ACHN (cell line): Measurements from ENCODE around the gene PUS1.

Experiments
- DNase-seq: peaks from one replicate; pipeline ENCODE4 v3.0.0-alpha.2; 2015
- in situ Hi-C: cut with HindIII; loops from 2 replicates; pipeline ENCODE4 v1.10.0; 2017; ENCODE audit warnings: low sequenced_read_pairs, low pct_ligation_motif_present, low pct_unique_long_range_greater_than_20kb

PUS1 gene

DNA sequence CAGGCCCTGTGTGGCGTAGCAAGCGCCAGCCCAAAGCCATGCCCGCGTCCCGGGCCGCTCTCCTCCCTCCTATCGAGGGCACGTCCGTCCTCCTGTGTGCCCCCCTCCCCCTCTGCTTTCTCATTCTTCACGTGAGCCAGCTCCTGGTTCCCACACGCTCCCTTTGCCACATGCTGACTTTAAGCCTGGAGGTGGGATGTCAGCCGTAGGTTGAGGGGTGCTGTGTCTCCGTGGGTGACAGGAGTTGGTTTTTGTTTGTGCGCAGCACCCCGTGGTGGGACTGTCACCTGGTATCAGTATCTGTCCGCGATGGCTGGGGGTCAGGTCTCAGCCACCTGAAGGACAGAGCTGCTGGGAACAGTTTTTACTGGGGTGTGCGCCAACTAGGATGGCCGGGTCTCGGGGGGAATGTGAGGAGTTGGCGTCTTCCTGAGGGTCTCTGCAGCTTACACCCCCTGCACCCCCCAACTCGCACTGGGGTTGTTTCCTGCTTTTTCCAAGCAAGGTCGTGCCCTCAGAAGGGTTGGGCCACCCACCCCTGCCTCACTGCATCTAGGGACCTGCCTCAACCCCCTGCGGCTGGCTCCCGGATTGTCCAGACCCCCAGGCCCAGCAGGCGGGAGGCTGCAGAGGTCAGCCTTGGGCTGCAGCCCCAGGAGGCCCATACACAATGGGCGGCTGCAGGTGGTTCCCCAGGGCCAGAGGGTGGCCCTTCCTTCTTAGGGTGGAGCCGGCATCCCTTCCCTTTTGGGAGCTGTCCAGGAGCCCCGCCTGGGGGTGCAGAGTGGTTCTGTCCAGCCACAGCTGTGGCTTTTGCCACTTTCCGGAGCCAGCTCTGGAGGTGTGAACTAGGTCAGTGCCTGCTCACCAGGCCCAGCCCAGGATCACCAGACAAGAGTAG, 27.4 kb upstream of the PUS1 start:
- in situ Hi-C loops: no loop called here
- no peak for DNase-seq

DNA sequence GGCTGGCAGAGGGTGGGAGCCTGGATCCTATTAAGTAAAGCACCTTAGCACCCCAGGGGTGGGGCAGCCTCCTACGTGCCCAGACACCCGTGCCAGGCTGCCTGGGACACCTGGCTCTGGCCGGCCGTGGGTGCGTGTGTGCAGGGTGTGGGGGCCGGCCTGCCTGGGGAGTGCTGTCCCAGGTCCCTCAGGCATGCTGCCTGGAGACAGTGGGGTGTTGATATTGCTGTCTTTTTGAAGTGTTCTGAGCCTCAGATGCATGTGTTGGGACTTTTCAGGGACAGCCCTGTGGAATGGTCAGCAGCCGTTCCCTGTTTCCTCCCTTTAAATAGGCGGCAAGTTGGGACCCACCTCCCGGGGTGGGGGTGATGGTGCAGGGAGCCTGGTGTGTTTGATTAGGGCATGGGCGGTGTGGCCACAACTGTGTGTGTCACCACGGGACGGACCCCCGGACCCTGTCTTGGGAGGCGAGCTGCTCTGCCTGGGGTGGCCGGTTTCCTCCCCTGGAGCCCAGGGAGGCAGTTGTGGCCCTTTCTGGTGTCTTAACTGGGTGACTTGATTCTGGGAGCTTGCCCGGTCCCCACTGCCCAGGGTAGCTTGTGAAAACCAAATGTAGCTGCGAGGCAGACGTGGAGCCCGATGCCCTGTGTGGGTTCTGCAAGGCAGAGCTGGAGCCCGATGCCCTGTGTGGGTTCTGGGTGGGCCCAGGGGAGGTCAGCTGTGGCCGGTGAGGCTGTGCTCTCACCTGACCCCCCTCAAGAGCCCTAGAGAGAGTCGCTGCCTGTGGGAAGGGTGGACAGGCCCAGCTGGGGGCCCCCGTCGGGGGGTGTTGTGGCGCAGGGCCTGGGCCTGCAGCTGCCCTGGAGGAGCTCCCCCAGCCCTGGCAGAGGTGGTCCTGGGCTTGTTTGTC, 26.5 kb upstream of the PUS1 start:
- DNase-seq: no peak
- in situ Hi-C loops: no loop called here

DNA sequence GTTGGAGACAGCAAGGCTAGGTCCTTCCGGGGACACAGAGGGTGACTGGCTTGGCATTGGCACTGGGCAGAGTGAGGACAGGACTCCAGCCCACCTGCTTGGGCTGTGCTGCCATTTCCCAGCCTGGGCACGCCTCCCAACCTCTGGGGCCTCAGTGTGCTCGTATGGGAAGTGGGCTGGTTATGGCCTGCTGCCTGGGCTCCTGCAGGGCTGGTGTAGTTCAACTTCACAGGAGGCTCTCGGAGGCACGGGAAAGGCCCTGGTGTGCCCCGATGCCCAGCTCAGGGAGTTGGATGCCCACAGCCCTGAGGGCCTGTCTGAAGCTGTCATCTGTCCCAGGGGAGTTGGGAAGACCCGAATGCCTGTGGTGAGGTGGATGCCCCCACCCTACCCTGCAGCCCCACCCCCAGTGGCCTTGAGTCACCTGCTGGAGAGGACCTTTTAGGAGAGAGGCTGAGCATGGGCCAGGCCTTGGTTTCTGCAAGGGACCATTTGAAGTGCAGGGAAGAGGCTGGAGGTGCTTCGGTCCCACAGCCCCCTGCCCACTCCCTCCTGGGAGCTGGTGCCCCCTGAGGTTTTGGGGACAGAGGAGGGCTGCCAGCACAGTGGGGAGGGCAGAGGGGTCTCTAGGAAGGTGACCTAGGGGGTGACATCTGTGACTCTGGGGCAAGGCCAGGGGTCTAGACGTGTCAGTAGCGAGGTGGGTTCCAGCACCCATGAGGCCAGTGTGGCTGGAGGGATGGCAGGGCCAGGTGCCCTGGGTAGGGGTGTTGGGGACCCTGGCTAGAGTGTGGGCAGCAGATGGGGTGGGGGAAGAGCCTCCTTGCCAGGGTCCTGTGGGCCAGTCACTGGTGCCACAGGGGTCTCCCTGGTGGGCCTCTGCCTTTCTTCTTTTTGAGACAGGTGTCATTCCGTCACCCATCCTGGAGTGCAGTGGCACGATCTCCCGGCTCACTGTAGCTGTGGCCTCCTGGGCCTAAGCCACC, 25.5 kb upstream of the PUS1 start:
- in situ Hi-C loops: no loop called here
- no peak for DNase-seq

DNA sequence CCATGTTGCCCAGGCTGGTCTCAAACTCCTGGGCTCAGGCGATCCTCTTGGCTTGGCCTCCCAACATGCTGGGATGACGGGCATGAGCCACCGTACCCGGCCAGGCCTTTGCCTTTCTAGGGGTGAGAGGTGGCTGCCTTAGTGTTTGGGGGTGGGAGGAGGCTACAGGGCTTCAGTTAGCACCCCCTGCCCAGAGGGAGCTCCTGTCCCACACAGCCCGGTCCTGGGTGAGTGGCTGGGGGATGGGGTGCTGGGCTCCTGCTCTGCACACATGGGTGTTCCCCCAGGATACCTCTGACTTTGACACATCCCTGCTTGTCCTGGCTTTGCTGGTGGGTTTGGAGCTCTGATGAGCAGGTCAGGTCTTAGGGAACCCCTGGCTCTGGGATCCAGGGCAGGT, 24.7 kb upstream of the PUS1 start:
- DNase-seq: no peak
- in situ Hi-C loops: no loop called here

- in situ Hi-C loops: no loop called here
Measured at GRCh38 chr12:131905081-131905629, 23.9 kb upstream of the PUS1 start.

GRCh38 chr12:131905630-131906091, 23.4 kb upstream of the PUS1 start:
- DNase-seq: no peak
- in situ Hi-C loops: no loop called here

More at GRCh38 chr12:131905081-131905629, 23.9 kb upstream of the PUS1 start:
- DNase-seq: no peak

DNA sequence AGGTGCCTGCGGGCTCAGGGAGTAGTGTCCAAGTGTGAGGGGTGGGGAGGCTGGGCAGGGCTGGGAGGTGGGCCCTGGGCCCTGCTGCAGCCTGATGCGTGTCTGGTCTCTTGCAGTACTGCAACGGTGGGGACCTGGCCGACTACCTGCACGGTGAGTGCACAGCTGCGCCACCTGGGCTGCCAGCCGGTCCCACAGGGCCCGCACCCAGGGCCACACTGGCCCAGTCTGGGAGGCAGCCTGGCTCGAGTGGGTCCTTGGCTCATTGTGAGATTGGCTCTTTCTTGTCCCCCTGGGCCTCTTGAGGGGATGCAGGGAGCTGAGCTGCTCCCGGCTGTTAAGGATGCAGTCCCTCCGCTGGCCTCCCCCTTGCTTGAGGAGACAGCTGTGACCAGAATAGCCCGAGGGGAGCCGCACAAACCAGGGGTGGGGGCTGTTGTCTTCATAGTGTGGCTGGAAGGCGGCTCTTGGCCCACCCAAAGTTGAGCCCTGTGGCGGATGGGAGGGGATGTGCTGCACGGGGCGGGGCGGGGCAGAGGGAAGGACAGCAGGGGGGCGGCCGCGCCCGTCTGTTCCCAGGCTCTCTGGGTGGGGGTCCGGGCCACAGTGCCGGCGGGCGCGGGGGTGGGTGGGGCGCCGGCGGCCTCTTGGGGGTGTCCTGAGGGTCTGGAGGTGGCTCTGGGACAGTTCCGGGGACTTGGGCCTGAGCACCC, 21.5 kb upstream of the PUS1 start:
- in situ Hi-C loops: no loop called here
- DNase-seq: no peak

DNA sequence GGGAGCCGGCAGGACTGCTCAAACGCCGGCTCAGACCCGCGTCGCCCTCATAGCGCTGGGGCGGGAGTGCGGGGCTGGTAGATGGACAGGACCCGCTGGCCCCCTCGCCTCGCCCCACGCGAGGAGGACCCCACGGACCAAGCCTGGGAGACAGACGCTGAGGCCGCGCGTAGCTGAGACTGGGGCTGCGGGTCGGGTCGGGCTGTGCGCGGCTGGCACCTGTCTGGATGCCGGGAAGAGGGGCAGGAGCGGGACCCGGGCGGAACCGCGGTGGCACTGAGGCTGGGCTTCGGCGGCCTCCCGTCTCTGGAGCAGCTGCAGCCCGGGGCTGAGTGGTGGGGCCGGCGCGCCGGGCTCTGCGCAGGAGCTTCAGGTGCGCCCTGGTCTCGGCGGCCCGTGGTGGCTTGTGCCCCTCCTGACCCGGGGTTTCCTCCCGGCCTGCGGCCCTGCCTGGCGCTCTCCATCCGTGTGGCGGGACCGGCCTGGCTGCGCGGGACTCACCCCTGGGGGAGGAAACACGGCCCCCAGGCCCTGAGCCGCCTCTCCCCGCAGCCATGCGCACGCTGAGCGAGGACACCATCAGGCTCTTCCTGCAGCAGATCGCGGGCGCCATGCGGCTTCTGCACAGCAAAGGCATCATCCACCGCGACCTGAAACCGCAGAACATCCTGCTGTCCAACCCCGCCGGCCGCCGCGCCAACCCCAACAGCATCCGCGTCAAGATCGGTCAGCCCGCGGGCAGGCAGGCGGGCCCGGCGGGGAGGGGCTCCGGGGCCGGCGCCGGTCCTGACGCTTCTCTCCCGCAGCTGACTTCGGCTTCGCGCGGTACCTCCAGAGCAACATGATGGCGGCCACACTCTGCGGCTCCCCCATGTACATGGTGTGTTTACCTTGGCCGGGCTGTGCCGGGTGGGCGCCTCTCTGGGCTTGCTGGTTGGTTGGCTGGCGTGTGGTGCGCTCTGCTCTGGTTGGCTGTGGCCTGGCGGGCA, 20.7 kb upstream of the PUS1 start:
- DNase-seq: no peak
- in situ Hi-C loops: no loop called here

- DNase-seq: no peak
- in situ Hi-C loops: no loop called here
Measured at GRCh38 chr12:131909081-131909751, 19.9 kb upstream of the PUS1 start.

DNA sequence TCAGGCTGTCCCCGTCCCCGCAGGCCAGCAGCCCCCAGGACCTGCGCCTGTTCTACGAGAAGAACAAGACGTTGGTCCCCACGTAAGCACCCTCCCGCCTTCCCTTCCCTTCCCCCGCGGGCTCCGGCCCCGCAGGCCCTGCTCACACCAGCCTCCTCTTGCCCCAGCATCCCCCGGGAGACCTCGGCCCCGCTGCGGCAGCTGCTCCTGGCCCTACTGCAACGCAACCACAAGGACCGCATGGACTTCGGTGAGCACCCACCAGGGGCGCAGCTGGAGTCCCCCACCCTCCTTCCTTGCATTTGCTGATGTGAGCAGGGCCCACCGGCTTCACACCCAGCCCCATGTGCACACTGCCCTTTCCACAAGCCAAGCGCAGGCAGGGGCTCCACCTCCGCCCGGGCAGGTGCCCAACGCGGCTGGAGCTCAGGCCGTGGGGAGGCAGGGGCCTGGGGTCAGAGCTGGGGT, 19.3 kb upstream of the PUS1 start:
- in situ Hi-C loops: no loop called here
- DNase-seq: no peak

DNA sequence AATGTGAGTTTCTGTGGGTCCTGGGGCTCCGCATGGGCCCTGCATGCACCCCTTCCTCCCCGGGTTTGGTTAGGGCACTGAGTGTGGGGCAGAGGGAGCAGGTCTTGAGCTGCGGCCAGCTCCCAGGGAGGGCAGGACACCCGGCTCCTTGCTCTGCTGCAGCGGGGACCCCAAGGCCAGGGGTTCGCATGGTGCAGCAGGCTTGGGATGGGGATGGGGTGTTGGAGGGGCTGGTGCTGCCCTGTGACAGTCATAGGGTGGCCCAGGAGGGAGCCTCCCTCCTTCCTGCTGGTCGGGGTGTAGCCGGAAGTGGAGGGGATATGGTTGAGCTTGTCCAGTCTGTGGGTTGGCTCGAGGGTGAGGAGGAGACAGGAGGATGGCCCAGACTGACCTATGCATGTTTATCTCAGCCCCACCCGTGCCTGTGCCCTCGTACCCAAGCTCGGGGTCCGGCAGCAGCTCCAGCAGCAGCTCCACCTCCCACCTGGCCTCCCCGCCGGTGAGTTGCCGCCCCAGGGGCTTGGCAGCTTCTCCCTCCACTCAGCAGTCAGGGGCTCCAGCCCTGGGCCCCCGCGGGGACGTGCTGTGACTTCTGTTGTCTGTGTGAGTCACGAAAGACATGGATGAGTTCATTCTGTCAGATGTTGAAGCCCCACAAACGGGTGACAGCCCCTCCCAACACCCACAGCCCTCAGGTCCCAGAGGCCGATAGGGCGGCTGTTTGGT, 18.6 kb upstream of the PUS1 start:
- DNase-seq: no peak
- in situ Hi-C loops: no loop called here

DNA sequence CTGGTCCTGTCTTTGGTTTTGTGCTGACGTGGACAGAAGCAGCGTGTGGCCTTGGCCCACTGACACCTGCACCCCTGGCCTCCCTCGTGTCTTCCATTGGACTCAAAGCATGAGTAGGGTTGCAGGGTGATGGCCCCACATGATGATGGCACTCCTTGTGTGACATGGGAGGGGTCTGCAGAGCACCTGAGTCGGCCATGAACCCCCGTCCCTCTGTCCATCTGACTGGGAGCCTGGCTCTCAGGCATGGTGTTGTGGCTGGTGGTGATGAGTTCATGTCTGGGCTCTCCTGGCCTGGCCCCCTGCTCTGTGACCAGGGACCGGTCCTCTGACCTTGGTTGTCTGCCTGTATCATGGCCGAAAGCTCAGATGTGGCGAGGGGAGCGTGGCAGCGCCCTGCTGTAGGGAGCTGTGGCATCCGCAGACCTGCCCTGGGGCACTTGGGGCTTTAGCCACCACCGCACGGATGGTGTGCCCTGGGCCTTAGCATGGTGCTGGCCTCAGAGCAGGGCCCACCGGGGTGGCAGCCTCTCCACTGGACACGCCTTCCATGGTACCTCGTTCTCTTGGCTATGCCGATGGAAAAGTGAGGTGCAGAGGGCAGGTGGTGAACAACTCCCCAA, 17.9 kb upstream of the PUS1 start:
- DNase-seq: no peak
- in situ Hi-C loops: no loop called here

GRCh38 chr12:131911851-131912477, 17.1 kb upstream of the PUS1 start:
- in situ Hi-C loops: no loop called here
- DNase-seq: no peak

GRCh38 chr12:131912518-131913274, 16.4 kb upstream of the PUS1 start:
- peak; percentile 61 for DNase-seq
- in situ Hi-C loops: no loop called here
